ENCODE results near the gene HAGH.

Gene HAGH

GRCh38 chr16:1759511-1759910, 67.1 kb downstream of the HAGH start:
- Histone ChIP-seq H3K36me3 (peaks cover 37% of the 10 kb centered on the region), H3K27me3 (ENCODE audit: insufficient read depth, low read depth, severe bottlenecking) (no peaks in the 10 kb centered on the region), H3K27ac (no peak overlapping the region), H3K9me3 (ENCODE audit: severe bottlenecking) (no peaks in the 10 kb centered on the region), H3K4me3 (ENCODE audit: low read depth, low read length) (no peak overlapping the region)
- TF ChIP-seq CTCF (IDR thresholded peaks at IDR 0.05; ENCODE audit: low read depth, low read length) = no peak
- no peak for DNase-seq

GRCh38 chr16:1758923-1759322, 67.7 kb downstream of the HAGH start:
- no peaks in the 10 kb centered on the region for H3K9me3 ChIP-seq (ENCODE audit: severe bottlenecking)
- no peak for TF ChIP-seq CTCF (IDR thresholded peaks at IDR 0.05; ENCODE audit: low read depth, low read length)
- H3K27me3 ChIP-seq (ENCODE audit: insufficient read depth, low read depth, severe bottlenecking) = no peaks in the 10 kb centered on the region
- H3K27ac ChIP-seq = no peak overlapping the region
- peaks cover 32% of the 10 kb centered on the region for H3K36me3 ChIP-seq
- DNase-seq = no peak
- no peak overlapping the region for H3K4me3 ChIP-seq (ENCODE audit: low read depth, low read length)

- Histone ChIP-seq H3K9me3 (ENCODE audit: severe bottlenecking) (no peaks in the 10 kb centered on the region), H3K4me3 (ENCODE audit: low read depth, low read length) (no peak overlapping the region), H3K27me3 (ENCODE audit: insufficient read depth, low read depth, severe bottlenecking) (no peaks in the 10 kb centered on the region), H3K36me3 (peaks cover 29% of the 10 kb centered on the region), H3K27ac (no peak overlapping the region)
- DNase-seq = no peak
- TF ChIP-seq CTCF (IDR thresholded peaks at IDR 0.05; ENCODE audit: low read depth, low read length) = no peak
These were observed 68.7 kb downstream of the HAGH start for GRCh38 chr16:1757714-1758461.
